HG02759 (cell line): ENCODE measurements around the gene LRRC2.
"Not testable (repeated sequence)": the region's sequence is repeated elsewhere in the genome, so short reads cannot be mapped to it uniquely, and the experiment has no call there.

Experiments used
- ATAC-seq: cut with Tn5 transposase; IDR thresholded peaks from one replicate; pipeline ENCODE4 v1.9.1; 2021; ENCODE audit warnings: mild to moderate bottlenecking, moderate library complexity; ENCODE audit not compliant: unreplicated experiment

LRRC2 gene, protein sequence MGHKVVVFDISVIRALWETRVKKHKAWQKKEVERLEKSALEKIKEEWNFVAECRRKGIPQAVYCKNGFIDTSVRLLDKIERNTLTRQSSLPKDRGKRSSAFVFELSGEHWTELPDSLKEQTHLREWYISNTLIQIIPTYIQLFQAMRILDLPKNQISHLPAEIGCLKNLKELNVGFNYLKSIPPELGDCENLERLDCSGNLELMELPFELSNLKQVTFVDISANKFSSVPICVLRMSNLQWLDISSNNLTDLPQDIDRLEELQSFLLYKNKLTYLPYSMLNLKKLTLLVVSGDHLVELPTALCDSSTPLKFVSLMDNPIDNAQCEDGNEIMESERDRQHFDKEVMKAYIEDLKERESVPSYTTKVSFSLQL

DNA sequence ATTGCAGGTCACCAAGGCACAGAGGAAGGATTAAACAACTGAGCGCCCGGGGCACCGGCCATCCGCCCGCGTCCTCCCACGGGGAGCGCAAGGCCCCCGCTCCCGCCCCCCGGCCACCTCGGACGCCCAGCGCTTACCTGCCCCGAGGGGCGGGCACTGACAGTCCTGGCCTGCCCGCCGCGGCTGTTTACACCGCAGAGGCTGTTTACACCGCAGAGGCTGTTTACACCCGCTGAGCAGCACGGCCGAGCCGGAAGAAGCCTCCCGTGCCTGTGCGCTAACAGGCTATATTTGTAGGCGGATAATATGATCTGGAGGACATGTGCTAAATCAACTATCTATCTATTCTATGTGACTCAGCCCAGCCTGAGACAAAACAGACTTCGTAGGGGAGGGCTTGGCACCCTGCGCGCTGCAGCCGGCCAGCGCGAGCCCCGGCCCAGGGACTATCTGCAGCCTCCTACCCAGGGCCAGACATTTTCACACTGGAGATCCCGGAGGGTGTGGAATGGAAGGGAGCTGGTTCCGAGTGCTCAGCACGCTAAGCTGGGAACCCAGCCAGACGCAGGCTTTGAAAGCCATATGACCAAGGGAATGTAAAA lies at the start of gene LRRC2:
LRRC2 (minus strand) TSS at position 263 of the 602 bp plus-strand sequence. CDS start 14,711 bp downstream, outside the sequence.
- ATAC-seq, result no peak

DNA sequence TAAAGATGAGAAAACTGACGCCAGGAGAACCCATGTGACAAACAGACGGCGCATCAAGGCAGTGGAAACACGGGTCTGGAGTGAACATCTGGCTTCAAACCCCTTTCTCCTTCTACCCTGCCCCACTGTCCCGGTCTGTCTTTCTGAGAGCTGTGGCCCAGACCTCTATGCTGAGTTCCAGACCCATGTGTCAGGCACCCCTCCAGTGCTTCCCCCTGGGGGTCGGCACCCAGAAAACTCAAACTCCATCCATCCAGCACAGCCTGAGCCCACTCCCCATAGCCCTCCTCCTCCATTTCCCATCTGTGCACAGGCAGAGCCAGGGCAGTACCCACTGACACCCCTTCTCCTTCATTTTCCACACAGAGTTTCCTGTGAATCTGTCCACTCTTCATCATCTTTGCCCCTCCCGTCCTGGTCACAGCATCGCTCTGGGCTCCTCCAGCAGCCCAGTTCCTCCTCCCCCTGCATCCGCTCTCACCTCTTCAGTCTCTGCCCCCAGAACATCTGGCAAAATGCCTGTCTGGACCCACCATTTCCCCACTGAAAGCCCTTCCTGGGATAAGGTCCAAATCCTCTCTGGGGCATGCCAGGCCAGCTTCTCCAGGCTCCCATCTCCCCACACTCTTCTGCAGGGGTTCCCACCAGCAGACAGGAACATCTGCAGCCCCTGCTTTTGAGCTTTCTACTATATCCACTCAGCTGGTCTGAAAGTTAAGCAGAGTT lies 49.1 kb upstream of the LRRC2 start:
- ATAC-seq, result no peak

DNA sequence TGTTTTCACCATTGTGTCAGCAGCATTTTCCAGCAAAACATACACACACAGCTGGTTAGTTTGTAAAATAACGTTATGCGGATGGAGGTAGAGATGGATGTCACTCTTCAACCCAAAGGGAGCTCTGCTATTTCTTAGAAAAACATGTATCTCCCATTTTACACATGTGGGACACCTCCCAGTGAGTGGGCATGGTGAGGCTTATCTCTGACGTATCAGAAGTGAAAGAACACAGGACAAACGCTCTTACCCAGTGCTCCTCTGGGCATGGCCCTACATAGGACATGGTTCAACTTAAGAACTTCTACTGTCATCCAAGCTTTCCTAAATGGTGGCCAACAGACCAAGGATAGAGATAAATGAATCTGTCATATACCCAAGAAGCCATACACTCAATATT lies 48.3 kb upstream of the LRRC2 start:
- no peak for ATAC-seq

DNA sequence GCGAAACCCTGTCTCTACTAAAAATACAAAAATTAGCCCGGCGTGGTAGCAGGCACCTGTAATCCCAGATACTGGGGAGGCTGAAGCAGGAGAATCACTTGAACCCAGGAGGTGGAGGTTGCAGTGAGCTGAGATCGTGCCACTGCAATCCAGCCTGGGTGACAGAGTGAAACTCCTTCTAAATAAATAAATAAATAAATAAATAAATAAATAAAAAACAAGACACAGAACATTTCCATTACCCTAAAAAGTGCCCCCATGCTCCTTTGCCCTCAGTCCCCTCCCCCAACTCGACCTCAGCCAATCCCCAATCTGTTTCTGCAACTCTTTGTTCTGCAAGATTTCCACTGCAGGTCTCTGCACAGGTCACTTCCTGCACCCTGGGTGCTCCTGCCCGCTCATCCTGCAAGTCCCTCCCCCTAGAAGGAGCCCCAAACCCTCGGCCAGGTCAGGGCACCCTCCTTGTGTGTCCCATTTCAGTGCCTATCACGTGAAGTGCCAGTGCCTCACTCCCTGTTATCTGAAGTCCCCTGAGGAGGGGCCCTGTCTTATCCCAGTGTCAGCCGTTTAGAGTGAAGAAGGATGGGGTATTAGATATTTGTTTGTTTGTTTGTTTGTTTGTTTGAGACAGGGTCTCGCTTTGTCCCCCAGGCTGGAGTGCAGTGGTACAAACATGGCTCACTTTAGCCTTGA lies 47.4 kb upstream of the LRRC2 start:
- ATAC-seq, result no peak

DNA sequence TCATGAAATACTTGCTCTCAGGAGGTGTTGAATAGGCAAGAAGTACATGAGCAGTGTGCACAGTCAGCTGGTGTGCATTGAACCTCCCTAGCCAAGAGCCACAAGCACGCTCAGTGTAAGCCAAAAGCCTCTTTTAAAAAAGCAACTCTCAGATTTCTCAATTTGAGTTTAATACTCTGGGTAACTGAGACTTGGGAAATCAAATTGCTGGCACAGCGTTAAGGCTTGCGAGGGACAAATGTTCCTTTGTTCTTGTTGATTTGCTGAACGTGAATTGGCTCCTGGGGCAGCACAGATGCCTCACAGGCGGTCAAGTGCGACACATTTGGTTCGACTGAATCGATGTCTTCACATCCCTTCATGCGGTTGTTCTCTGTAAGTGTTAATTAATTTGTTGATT lies 46.2 kb upstream of the LRRC2 start, which contains the start of gene FAM240A:
FAM240A (plus strand) TSS at position 202 of the 400 bp plus-strand sequence; CDS start at position 361, 159 bp downstream.
- ATAC-seq, result no peak

DNA sequence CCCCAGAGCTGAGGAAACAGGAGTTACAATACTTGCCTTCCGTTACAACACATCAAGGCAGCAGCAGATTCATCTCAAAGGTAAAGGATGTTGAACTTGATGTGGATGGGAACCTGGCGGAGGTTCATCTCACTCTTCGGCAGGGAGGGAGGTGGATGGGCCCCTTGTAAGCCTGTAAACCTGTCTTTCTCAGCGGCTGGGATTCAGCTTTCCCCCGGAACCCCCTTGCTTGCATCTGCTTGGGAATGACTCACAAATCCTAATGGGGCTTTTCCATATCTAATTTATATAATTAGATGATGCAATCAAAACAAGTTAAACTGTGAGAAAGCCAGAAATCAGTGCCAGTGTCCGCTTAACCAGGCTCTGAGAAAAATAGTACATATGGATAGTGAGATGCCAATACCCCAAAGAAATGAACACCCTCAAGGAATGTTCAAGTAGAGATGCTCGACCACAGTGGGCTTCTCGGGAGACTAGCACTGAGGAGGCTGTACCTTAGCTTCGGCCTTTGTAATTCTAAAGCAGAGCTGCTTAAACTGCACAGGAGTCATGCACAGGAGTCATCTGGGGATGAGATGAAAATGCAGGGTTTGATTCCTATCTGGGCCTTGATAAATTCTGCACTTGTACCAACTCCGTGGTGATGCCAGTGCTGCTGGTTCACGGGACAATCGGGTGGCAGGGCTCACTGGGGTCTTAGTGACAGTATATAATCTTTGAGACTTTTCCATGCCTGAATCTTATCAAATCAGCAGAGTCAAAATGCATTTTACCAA lies 44.0 kb upstream of the LRRC2 start:
- no peak for ATAC-seq

DNA sequence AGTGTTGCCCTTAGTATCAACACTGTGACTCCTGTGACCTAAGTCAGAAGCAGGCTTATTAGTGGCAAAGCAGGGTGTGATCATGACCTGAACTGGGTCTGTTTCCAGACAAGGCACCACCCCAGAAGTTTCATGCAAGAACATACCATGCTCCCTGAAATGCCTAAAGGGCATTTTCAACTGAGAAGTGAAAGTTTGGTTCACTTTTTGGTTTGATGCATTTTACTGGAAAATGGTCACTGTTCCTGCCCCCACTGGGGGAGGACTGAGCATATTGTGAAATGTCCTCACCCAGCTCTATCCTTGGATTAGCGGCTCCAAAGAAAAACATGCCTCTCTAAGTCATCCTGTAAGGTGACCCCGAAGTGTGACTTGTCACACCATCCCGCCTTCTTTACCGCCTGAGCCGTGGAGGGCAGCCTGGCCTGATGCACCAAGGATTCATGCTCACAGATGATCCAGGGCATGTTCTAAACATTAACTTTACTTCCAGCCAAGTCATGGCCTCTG lies 43.2 kb upstream of the LRRC2 start:
- ATAC-seq, result no peak

DNA sequence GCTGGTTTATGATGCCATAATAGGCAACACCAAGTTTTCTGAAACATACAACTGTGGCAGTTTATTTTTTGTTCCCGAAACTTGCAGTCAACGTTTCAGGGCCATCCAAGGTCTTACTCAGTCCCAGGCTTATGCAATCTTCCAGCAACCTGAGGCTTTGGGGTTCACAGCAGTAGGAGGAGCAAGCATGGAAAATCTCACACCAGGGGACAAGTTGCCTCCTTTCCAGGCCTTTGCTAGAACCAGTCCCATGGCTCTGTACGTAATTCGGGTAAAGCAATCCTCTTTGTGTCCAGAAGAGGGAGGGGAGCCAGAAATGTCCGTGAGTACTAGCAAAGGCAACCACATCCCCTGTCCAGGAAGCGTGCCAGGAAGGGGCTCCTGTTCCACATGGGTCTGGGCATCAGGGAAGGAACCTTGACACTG lies 41.5 kb upstream of the LRRC2 start:
- no peak for ATAC-seq

DNA sequence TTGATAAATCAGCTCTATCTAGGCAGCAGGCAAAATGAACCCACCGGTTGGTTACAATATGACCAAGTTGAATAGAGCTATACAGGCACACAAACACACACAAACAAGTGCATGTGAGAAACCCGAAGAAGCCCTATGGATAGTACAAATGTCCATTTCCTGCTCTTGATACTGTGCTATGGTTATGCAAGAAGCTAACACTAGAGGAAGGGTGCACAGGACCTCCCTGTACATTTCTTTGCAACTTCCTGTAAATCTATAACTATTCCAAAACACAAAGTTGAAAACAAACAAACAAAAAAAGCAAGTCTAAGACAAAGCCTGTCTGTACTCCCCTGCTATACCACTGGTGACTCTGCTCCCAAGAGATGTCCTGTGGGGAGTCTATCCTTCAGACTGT lies 38.0 kb upstream of the LRRC2 start:
- no peak for ATAC-seq

DNA sequence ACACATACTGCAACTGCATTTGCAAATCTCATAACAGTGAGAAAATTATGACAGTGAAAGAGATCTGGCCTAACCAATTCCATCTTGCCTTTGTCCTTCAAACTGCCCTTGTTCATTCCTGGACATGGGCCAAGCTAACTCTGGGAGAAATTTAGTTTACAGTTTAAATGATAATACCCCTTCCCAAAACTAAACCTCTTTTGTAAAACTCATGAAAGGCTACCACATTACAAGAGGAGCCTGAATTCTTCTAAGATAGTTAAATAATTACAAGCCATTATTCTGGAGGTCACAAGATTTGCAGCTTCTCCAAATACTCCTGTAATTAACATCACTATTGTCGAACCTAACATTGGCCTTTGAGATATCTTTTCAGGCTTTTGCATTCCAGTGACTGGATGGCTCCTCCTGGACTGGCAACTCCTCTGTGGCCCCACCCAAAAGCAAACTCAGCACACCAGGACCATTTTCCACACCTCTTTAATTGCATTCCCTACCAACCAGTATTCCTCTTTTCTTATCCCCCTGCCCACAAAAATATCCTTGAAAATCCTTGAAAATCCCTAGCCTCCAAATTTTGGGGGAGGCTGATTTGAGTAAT lies 37.4 kb upstream of the LRRC2 start:
- no peak for ATAC-seq

DNA sequence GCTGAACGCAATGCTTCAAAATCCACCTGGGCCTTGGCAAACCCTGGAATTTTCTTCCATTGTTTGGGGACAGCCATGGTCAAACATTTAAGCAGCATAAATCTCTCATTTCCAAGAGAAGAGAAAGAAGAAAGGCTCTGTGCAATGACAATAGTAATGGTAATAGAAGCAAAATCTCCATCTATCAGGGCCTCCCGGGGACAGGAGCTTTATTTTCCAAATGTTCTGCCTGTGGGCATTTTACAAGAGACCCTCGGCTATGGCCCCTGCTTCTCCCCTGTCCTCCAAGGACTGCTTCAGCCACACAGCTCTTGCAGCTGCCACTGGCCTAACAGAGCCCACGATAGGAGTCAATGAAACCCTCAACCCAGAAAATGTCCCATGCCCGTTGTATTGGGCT lies 33.5 kb upstream of the LRRC2 start:
- ATAC-seq, result no peak

DNA sequence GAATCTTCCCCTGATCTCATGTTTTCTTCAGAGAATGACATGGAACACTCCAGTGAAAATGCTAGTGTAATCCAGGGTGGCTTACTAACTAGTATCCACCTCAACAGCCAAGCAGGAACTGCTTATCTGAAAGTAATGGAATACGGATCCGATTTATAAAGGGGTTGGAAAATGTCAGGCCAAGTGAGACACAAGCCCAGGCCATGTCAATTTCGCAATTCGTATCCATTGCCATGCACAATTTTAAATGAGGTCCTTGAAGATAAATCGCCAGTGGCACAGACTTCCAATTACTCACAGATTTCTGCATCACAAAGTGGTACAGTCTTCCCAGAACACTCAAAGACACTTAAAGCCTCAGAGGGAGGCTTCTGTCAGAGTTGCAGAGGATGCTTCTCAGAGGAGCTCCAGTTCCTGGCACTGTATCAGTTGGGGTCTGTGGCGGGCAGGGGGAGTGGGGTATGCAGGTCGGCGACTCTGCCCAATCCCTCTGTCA lies 29.8 kb upstream of the LRRC2 start:
- no peak for ATAC-seq

DNA sequence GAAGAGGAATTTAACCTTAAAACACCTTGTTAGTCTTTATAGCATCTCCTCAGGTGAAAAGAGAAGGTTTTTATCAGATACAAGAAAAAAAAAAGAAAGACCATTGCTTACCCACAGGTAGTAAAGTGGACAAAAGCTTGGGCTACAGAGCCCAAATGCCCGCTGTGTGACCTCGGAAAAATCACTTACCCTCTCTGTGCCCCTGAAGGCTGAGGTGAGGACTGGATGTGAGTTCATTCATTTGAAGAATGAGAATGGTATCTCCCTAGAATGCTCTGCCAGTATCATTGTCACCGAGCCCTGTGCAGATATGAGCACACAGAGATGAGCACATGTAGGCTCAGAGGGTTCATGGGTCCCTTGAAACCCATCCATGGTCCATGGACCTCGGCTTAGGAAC lies 28.6 kb upstream of the LRRC2 start:
- no peak for ATAC-seq

DNA sequence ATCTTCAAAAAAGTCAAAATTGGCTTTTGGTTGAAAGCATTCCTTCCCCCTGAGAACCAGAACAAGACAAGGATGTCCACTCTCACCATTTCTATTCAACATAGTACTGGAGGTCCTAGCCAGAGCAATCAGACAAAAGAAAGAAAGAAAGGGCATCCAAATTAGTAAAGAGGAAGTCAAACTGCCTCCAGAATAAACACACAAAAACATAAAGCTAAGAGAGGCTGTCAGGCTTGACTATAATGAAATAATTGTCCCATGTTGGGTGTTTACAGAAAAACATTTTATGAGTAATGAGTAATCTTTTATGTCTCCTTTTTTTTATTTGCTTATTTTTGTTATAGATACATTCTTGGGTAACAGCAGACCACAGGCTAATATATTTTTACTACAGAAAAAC lies 27.9 kb upstream of the LRRC2 start:
- ATAC-seq, result no peak

DNA sequence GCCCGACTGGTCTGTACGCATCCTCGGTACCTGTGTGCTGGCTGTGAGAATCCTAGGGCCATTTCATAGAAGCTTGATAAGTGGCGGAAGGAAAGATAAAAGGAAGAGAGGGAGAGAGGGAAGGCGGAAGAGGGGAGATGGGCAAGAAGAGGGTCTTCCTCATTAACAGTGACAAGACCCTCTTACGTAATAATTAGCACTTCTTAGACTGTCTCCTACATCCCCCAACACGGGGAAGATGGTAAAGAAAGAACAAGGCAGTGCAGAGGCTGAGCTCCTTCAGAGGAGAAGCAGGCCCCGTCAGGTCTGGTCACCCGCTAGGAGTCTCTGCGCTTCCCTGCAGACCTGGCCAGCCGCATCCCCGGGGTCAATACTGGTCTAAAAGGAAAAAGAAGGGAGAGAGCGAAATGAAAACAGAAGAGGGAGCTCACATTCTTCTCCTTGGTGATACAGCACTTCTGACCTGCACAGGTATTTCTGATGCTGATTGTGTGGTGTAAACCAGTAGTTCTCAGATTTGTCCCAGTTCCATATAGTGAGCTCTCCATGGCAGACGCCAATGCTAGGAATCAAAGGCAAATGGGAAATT lies 27.3 kb upstream of the LRRC2 start:
- ATAC-seq, result no peak

DNA sequence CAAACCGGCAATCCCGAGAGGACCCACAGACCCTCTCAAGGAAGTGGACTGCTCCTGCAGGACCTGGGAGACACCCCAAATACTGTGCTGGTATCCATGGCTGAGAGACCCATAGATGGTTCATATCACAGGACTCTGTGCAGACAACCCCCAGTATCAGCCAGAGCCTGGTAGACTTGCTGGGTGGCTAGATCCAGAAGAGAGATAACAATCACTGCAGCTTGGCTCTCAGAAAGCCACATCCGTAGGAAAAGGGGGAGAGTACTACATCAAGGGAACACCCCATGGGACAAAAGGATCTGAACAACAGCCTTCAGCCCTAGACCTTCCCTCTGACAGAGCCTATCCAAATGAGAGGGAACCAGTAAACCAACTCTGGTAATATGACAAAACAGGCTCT lies 21.2 kb upstream of the LRRC2 start:
- not testable (repeated sequence) for ATAC-seq

DNA sequence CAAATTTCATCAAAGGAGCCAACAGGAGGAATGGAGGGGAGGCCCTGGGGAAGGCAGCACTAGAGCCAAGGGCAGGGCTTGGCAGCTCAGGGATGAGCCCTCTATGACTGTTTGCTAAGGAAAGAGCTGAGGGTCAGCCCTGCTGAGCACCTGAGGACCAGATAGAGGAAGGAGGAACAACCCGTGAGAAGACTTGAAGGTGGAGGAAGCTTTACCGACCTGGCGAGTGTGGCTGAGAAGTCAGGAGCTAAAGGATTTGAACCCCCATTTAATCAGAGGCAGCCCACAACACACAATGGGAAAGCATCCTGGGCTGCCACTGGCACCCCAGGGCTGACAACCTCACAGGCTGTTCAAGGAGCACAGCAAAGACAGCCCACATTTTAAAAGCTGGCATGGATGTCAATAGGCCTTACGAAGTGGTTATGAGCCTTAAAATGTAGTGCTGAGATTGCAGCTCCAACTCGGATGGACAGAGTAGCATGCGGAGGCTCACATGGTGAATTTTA lies 20.7 kb upstream of the LRRC2 start:
- ATAC-seq, result no peak

DNA sequence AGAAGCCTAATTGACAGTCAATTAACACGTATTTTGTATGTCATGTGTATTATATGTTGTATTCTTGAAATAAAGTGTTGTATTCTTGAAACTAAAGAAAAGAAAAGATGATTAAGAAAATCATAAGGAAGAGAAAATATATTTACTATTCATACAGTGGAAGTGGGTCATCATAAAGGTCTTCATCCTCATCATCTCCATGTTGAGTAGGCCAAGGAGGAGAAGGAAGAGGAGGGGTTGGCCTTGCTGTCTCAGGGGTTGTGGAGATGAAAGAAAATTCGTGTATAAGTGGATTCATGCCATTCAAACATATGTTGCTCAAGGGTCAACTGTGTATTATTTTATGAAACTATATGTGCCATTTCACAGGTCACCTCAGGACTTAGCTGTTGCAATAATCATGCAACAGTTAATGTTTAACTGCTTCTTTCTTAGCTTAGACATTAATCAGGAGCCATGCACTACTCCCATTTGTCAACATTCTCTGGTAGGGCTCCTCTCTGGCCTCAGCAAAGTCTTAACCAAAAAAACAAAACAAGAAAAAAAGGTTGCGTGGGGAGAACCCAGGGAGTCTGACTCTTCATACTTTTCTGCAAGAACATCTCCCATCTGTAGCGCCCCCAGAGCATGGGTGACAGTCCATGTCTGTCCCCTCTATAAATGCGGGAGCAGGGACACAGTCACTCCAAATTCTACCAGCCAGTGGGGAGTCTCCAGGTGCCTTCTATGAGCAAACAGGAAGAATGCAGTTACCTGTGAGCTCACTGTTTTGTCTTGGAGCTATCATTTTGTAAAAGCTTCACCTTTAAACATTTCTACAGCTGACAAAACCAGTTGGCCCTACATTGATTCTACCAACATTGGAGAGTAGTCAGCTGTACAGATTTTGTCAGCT lies 19.9 kb upstream of the LRRC2 start:
- ATAC-seq, result no peak
